HG03159 (cell line): ENCODE results near the gene DMRT3.
"Not testable (repeated sequence)": the region's sequence is repeated elsewhere in the genome, so short reads cannot be mapped to it uniquely, and the experiment has no call there.

ENCODE experiments used
- ATAC-seq: cut with Tn5 transposase; IDR thresholded peaks from one replicate; pipeline ENCODE4 v1.9.1; 2021; ENCODE audit warnings: mild to moderate bottlenecking, moderate library complexity; ENCODE audit not compliant: unreplicated experiment

Gene DMRT3

DNA sequence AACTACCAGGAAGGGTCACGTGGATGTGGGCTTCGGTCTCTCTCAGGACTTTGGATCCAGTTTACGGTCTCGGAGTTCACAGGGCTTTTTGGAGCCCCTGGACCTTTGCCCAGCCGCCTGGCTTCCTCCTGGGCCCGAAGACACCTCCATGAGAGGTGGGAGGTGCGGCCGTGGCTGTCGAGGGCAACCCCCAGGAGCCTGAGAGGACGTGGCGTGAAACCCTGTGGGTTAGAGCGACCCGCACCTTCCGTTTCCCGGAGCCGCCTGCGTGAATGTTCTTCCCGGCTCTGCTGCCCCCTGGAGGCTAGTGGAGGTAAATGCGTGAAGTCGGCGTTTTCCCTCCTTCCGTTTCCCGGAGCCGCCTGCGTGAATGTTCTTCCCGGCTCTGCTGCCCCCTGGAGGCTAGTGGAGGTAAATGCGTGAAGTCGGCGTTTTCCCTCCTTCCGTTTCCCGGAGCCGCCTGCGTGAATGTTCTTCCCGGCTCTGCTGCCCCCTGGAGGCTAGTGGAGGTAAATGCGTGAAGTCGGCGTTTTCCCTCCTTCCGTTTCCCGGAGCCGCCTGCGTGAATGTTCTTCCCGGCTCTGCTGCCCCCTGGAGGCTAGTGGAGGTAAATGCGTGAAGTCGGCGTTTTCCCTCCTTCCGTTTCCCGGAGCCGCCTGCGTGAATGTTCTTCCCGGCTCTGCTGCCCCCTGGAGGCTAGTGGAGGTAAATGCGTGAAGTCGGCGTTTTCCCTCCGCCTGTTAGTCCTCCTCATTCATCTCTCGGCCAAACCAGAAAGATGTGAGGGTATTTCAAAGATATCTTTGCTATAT is 22.1 kb downstream of the DMRT3 start:
- not testable (repeated sequence) for ATAC-seq

DNA sequence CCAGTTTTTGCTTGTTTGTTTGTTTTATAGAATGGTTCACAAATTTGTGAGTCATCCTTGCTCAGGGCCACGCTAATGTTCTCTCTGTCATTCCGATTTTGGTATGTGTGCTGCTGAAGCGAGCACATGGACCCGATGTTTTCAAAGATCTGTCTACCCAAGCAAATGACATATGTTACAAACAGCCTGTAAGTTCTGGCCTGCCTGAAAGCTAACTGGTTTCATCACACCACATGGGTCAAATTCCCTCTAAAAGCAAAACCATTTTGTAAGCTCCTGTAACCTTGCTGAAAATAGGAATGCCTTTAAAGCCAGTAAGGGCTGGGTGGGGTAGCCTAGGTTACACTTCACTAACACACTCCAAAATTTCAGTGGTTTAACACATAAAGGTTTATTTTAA is 25.4 kb downstream of the DMRT3 start:
- no peak for ATAC-seq

DNA sequence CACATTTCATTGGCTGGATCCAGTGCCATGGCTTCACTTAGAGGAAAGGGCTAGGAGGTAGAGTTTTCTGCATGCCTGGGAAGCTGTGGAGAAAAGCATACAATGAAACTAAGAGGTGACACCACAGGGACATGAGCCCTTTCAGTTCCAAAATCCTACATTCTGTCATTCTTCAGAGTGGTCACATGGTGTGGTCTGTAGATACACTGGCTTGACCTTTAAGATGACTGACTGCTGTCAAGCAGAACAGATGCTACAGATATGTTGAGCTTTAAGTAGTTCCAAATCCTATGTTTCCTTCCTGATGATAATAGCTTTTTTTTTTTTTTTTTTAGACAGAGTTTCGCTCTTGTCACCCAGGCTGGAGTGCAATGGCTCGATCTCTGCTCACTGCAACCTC is 26.2 kb downstream of the DMRT3 start:
- no peak for ATAC-seq

DNA sequence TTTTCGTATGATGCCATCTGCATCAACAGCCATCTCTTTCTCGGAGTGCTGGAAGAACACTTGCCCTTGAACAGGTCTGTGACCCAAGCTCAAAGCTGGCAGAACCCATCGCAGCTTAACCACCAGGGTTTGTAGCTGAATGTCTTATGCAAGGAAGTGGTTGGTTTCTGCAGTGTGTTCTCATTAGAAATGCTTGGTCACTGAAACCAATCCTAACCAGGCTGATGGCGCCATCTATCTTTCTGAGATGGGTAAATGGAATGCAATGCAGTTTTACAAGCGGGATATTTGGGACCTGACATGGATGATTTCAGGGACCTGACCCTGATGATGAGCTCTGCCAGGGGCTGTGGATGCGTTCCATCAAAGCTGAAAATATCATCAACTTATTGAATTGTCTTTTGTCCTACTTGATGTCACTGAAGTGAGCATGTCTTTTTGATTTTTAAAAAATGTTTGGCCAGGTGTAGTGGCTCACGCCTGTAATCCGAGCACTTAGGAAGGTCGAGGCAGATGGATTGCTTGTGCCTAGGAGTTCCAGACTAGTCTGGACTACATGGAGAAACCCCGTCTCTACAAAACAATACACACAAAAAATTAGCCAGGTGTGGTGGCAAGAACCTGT is 28.7 kb downstream of the DMRT3 start:
- ATAC-seq = peak; percentile 63

DNA sequence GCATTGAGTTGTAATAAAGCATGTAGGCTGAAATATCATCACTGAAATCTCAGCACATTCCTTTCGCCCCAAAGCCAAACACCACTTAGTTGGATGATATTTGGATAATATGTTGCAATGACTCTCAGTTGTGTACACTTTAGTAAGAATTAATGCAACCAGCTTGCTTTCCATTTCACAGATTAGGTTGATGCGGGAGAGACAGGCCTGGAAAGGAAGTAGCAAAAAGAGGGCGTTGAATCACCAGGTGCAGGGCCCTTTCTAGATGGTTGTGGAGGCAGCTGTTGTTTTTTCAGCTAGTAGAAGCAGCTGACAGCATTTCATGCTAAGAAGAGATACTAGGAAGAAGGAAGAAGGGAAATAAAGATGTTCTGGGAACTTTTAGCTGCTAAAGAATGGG is 30.9 kb downstream of the DMRT3 start:
- no peak for ATAC-seq

DNA sequence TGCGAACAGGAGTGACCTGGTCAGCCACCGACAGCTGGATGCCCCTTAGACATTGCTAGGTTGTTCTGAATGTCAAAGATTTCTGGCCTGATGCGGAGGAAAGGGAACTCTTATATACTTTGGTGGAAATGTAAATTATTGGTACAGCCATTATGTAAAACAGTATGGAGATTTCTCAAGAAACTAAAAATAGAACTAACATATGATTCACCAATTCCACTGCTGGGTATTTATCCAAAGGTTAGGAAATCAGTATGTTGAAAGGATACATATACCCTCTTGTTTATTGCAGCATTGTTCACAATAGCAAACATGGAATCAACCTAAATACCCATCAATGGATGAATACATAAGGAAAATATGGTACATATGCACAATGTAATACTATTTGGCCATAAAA is 31.8 kb downstream of the DMRT3 start:
- no peak for ATAC-seq

DNA sequence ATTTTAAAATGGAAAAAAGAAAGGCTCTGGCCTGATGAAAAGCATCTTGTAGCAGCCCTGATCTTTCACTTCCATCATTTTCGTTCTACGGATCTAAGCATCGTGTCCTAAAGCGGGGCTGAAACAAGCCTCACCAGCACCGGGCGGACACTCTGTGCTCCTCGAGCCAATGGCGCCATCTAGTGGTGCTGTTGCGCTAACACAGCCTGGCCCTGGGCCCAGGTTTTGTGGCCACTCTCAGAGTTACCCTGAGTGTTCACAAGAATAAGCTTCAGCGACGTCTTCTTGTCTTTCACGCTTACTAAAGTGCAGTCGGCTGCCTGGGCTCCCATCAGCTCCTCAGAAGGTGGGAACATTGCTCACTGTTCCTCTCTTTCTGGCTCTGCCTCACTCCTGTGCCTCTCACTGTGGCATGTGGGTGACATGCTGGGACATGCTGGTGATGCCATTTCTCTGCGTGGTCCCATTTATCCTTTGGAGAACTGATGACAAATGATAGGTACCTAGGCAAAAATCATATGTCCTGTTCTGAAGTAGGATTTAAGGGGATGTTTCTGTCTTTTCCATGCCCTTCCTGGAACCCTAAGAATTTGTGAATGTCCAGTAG is 32.7 kb downstream of the DMRT3 start:
- peak; percentile 95 for ATAC-seq

DNA sequence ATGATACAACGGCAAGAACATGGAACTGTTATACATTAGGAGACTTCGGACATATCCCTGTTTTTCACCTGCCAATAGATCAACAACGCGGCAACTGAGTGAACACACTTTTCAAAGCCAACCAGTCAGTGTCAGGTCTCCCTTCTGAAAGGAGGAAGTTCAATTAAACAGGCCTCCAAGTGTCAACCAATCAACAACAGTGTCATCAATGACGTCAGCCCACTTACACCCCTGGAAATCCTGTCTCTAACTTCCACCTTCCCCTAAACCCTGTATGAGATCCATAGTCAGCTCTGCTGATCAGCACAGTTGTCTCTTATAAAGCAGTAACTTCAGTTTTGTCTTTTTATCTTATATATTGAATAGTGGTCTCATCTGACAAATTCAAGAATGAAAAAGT is 36.6 kb downstream of the DMRT3 start:
- no peak for ATAC-seq

DNA sequence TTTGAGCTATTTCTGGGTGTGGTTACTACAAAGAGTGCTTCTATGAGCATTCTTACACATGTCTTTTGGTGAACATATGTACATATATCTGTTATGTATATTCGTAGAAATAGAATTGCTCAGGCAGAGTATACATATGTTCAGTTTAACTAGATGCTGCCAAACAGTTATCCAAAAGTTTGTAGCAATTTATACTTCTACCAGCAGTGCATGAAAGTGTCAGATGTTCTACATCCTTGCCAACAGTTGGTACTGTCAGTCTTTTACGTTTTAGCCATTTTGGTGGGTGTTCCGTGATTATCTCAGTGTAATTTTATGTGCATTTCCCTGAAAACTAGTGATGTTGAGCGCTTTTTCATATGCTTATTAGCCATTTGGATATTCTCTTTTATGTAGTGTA is 37.8 kb downstream of the DMRT3 start:
- ATAC-seq = no peak

DNA sequence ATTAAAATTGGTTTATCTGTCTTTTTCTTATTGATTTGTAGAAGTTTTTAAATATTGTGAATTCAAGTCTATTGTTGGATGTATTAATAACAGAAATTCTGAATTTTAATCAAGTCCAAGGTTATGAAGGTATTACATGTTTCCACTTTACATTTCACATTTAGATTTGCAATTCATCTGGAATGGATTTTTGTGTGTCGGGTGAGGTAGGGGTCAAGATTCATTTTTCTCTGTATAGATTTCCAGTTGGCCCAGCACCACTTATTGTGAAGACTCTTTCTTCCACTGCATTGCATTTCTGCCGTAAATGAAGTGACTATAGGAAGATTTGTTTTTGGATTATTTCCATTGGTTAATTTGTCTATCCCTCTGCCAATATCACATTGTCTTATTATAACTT is 38.2 kb downstream of the DMRT3 start:
- ATAC-seq = no peak

DNA sequence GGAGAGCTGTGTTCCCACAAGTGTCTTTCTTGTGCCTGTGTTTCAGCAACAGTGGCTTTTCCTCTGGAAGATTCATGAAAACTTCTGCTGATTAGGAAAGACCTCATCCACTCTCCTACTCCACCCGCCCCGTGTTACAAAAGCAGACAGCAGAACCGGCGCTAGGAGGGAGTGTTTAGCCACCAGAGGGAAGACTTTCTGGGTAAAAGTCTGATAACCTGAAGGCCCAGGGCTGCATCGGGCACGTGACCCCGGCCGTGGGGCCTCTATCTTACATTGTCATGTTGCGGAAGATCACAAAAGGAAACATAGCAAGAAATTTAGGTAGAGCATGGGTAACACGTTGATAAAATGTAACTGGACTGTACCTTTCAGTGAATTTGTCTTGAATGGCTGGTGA is 41.7 kb downstream of the DMRT3 start:
- ATAC-seq = no peak

DNA sequence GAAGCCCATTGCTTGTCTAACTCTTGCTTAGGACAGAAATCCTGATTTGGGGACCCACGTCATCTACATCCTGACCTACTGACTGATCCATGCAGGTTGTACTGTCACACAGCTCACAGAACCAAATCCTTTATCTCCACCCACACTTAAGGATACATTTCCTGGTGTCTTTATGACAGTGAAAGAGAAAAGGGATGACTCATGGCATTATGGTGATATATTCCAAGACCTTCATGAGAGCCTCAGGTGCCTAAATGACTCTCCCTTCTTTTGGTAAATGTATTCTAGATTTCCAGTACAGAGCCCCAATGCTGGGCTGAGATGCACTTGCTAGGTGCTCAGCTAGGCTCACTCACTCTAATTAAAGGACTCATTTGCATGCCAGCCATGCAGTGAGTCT is 47.7 kb downstream of the DMRT3 start:
- no peak for ATAC-seq

DNA sequence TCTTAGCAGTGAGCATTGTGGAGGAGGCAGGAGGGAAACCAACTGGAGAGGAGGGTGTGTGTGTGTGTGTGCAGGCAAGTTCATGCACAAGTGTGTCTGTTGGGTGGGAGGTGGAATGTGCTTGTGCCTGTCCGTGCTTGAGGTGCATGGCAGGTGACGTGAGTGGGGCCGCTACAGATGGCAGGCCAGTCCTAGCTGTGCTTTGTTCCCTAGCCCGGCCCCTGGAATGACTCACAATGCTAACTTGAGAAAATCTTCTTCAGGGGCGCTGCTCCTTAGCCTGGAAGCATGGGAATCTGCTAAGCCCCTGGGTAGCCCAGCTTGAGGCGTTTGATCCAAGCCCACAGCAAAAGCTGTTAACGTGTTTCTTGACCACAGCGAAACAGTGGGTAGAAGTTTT is 48.7 kb downstream of the DMRT3 start:
- ATAC-seq = no peak

DNA sequence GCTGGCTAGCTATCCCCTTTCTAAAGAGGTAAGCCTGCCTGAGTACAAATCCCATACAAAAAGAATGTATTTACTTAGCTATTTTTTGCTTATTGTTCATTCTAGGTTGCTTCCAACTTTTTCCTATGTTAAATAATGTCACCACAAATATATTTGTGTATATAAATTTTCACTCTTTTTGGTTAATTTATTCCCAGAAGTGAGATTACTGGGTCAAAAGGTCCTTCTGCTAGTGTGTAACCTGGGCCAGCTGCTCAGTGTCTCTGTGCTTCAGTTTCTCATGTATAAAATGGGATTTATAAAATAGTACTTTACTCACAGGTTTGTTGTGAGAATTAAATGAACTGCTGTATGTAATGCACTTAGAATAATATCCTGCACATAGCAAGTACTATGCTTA is 49.8 kb downstream of the DMRT3 start:
- ATAC-seq = no peak

DNA sequence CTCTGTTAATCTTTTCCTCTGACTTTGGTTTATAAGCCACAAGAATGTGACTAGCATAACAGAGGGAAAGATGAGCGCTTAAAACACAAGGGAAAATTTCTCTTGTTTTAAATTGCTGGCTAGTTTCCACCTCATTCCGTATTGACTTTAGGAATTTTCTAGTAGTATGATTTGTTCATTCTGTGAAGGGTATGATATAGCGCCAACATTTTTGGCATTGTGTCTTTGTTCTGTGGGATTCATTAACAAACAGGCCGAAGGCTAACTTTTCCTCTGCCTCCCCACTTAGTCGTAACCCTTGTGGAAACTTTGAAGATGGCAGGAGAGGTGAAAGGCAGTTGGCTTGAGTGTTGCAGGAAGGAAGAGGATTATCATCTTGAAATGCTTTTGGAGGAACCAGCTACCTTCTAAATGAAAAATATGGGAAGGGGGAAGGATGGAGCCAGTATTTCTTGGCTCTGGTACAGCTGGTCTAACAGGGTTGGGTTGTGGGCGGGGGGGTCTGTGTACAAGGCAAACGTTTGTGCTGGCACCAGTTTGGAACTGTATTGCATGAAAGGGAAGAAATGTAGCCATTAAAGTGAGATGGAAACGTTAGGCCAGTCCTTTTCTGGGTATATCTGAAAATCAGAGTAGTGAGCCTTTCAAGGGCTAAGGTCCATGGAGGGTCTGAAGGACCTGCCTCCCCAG is 52.2 kb downstream of the DMRT3 start:
- no peak for ATAC-seq

DNA sequence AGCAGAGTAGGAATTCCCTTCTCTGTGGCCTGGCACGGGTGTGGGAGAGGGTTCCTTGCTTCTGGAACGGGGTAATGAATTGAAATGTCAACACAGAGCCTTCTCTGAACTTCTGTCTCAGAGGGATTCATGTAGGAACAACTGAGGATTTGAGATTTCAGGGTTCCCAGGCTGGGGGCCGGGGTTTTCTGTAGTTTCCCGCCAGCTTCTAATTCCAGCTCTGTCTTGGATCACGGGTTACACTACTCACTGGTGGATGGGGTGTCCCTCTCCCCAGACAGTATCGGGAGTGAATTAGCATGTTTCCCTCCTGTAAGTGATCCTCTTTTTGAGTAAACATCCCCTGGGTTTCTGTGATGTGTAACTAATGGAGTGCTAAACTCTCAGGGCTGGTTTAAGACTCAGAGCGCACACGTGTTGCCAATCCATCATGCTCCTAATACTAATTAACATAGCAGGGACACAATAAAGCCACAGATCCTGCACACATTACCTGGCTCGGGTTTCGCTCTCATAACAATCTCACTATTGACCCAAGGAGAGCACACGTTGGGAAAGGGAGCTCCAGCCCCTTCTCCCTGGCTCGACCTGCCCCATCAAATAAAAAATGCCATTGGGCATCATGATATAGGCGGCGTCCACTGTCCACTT is 55.6 kb downstream of the DMRT3 start:
- ATAC-seq = no peak

DNA sequence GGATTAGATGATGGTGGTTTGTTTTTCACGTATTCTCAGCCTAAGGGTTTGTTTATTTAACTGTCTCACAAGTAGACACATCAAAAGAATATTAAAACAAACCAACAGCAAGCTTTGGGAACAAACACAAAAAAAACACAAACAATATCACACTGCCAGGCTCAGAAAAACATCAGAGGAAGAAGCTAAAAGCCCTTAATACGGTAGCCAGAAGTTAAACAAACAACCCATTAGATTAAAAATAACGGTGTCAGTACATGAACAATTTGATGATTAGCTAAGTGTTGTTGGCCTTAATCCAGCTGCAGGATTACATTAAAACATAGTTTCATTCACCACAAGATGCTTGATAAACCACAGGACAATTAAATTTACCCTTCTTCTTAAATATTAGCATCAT is 57.8 kb downstream of the DMRT3 start:
- ATAC-seq = no peak

DNA sequence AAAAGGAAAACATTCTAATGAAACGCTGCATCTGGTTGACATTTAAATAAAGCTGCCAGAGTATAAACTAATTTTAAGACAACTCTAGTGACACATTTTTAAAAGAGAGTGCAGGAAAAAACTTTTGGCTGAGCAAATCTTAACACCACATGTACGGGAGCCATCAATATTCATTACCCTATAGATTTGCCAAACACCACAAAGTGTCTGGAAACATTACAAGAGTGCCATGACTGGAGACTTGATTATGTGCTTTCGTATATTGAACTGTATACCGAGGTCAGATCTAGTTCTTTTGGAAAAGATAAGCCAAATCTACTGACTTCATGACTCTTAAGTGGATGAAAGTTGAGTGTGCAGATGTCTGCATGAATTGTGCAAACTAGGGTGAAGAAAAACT is 63.1 kb downstream of the DMRT3 start:
- ATAC-seq = no peak
